HG03095 (cell line): ENCODE results near the gene SASH1.
"Not testable (repeated sequence)": the region's sequence is repeated elsewhere in the genome, so short reads cannot be mapped to it uniquely, and the experiment has no call there.

Source experiments
- ATAC-seq: cut with Tn5 transposase; IDR thresholded peaks from one replicate; pipeline ENCODE4 v1.9.1; 2021; ENCODE audit warnings: moderate library complexity; ENCODE audit not compliant: unreplicated experiment

Gene SASH1

GRCh38 chr6:148328876-148329555, 13.6 kb upstream of the SASH1 start:
- ATAC-seq: no peak

GRCh38 chr6:148329596-148330381, 12.8 kb upstream of the SASH1 start:
- no peak for ATAC-seq

- ATAC-seq: no peak
Measured at GRCh38 chr6:148332088-148332487, 10.6 kb upstream of the SASH1 start.

GRCh38 chr6:148336901-148337300, 5.7 kb upstream of the SASH1 start:
- no peak for ATAC-seq

GRCh38 chr6:148339766-148340165, 2.9 kb upstream of the SASH1 start:
- no peak for ATAC-seq

GRCh38 chr6:148340586-148341297, 1.9 kb upstream of the SASH1 start:
- no peak for ATAC-seq

GRCh38 chr6:148342100-148342349, 613 bp upstream of the SASH1 start:
- ATAC-seq: no peak

GRCh38 chr6:148343047-148343782, 577 bp downstream of the SASH1 start:
- no peak for ATAC-seq

- ATAC-seq: no peak
Measured at GRCh38 chr6:148345176-148345575, 2.5 kb downstream of the SASH1 start.

GRCh38 chr6:148345578-148345977, 2.9 kb downstream of the SASH1 start:
- ATAC-seq: no peak

- ATAC-seq: no peak
Measured at GRCh38 chr6:148346681-148347440, 4.2 kb downstream of the SASH1 start.

- no peak for ATAC-seq
Measured at GRCh38 chr6:148347441-148348054, 4.9 kb downstream of the SASH1 start.

GRCh38 chr6:148348335-148348734, 5.7 kb downstream of the SASH1 start:
- ATAC-seq: no peak

GRCh38 chr6:148348778-148349177, 6.1 kb downstream of the SASH1 start:
- ATAC-seq: no peak

- ATAC-seq: no peak
Measured at GRCh38 chr6:148349466-148349865, 6.8 kb downstream of the SASH1 start.

- no peak for ATAC-seq
Measured at GRCh38 chr6:148351309-148351708, 8.7 kb downstream of the SASH1 start.

GRCh38 chr6:148352421-148352820, 9.8 kb downstream of the SASH1 start:
- ATAC-seq: not testable (repeated sequence)

GRCh38 chr6:148358196-148358785, 15.7 kb downstream of the SASH1 start:
- ATAC-seq: no peak

- no peak for ATAC-seq
Measured at GRCh38 chr6:148359228-148359627, 16.6 kb downstream of the SASH1 start.
